Dendritic cell treated with granulocyte-macrophage colony-stimulating factor and Interleukin-4, amounts not matched to agents 40 ng/mL and 50 ng/mL, for 4 days (primary cell): ENCODE results near the gene MINDY2.
"Not testable (repeated sequence)": the region's sequence is repeated elsewhere in the genome, so short reads cannot be mapped to it uniquely, and the experiment has no call there.

Source experiments
- H3K27ac Mint-ChIP-seq: one replicate; pipeline ENCODE4 v1.8.0; 2022; ENCODE audit warnings: mild to moderate bottlenecking, mixed read lengths
- H3K27me3 Mint-ChIP-seq: one replicate; pipeline ENCODE4 v1.8.0; 2022; ENCODE audit warnings: mild to moderate bottlenecking, mixed read lengths
- H3K36me3 Mint-ChIP-seq: one replicate; pipeline ENCODE4 v1.8.0; 2022; ENCODE audit warnings: low read depth, mixed read lengths
- H3K4me1 Mint-ChIP-seq: one replicate; pipeline ENCODE4 v1.8.0; 2022; ENCODE audit warnings: low read depth, mixed read lengths
- H3K4me3 Mint-ChIP-seq: one replicate; pipeline ENCODE4 v1.8.0; 2022; ENCODE audit warnings: mild to moderate bottlenecking, moderate library complexity, mixed read lengths
- H3K9me3 Mint-ChIP-seq: one replicate; pipeline ENCODE4 v1.8.0; 2022; ENCODE audit warnings: mixed read lengths
- intact Hi-C: fragments of 100-400 bp; cut with micrococcal nuclease; formaldehyde crosslinking; loops from one replicate; pipeline ENCODE4 v1.15.0; 2022

Gene MINDY2

DNA sequence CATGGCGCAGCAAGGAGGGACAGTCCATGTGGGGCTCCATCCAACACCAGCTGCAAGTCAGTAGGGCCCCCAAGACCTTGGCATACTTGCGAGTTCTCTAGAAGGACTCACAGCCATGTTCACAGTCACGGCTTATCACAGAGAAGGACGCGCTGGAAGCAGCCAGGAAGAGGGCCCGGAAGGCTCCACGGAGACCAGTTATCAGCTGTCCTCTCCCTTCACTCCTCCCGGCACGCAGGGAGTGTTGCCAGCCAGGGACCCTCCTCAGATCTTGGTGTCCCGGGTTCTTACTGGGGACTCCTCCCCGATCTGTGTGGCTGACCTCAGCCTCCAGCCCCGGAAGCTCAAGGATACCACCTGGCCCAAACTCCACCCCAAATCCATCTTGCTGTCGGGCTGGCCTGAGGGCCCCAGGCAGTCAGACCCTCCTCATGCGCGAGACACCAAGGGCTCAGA lies 94.4 kb downstream of the MINDY2 start:
- Mint-ChIP-seq H3K36me3 (no peaks in the 10 kb centered on the region), H3K27ac (no peak overlapping the region), H3K9me3 (no peaks in the 10 kb centered on the region), H3K4me1 (peaks cover 10% of the 10 kb centered on the region), H3K4me3 (peak overlapping the region; percentile 62), H3K27me3 (peaks cover 14% of the 10 kb centered on the region)
- intact Hi-C loops = no loop called here

DNA sequence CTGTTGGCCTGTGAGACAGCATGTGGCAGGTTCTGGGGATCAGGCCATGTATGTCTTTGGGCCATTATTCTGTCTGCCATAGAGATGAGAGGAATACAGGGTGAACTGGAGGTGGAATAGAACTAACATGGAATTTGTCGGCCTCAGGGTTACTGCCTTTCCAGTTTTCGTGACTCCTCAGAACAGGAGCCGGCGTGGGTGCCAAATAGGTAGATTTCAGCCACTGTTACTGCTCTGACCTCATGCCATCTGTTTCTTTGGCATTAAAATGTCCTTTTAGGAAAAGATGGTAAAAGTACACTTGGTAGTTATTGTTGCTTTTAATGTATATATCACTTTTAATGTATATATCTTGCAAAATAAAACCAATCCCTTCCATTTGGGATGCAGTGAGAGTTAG lies 96.8 kb downstream of the MINDY2 start:
- H3K4me3 Mint-ChIP-seq = no peak overlapping the region
- H3K27ac Mint-ChIP-seq = no peak overlapping the region
- no peaks in the 10 kb centered on the region for H3K36me3 Mint-ChIP-seq
- H3K4me1 Mint-ChIP-seq = peaks cover 10% of the 10 kb centered on the region
- H3K9me3 Mint-ChIP-seq = no peaks in the 10 kb centered on the region
- intact Hi-C loops = no loop called here
- H3K27me3 Mint-ChIP-seq = peaks cover 14% of the 10 kb centered on the region

DNA sequence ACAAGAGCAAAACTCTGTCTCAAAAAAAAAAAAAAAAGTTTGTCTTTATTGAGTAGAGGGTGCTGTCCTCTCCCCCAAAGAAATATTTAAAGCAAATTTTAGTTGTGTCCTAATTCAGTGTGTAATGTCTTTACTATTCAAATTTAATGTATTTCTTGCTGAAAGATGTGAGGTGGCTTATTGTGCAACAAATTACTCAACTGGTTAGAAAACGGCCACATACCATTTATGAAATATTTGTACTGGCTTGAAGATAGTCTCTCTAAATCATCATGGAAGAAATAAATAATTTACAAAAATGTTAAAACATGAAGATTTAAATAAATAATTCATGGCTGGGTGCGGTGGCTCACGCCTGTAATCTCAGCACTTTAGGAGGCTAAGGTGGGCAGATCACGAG lies 99.3 kb downstream of the MINDY2 start:
- no peak overlapping the region for H3K4me3 Mint-ChIP-seq

DNA sequence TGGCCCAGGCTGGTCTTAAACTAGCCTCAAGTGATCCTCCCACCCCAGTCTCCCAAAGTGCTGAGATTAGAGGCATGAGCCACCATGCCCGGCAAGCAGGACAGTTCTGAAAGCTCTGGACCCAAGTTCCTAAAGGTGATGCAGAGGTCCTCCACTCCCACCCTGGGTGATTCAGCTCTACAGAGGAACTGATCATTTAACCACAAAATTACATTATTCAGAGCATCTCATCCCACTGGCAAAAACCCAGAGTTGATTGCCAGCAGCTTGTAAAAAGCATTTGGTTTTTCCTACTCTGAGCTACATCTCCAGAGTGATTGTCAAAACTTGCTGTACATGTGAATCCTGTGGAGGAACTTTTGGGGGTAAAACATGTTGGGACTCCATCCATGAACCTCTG lies 102.2 kb downstream of the MINDY2 start:
- Mint-ChIP-seq H3K4me3 (no peak overlapping the region), H3K9me3 (no peaks in the 10 kb centered on the region), H3K27ac (no peak overlapping the region), H3K36me3 (peaks cover 23% of the 10 kb centered on the region), H3K4me1 (peaks cover 6% of the 10 kb centered on the region), H3K27me3 (no peaks in the 10 kb centered on the region)
- intact Hi-C loops = no loop called here

More for the DNA sequence above, 99.3 kb downstream of the MINDY2 start:
- no peak overlapping the region for H3K27ac Mint-ChIP-seq
- H3K4me1 Mint-ChIP-seq = no peaks in the 10 kb centered on the region
- intact Hi-C loops = no loop called here
- no peaks in the 10 kb centered on the region for H3K36me3 Mint-ChIP-seq
- H3K27me3 Mint-ChIP-seq = peaks cover under 1% of the 10 kb centered on the region
- no peaks in the 10 kb centered on the region for H3K9me3 Mint-ChIP-seq

DNA sequence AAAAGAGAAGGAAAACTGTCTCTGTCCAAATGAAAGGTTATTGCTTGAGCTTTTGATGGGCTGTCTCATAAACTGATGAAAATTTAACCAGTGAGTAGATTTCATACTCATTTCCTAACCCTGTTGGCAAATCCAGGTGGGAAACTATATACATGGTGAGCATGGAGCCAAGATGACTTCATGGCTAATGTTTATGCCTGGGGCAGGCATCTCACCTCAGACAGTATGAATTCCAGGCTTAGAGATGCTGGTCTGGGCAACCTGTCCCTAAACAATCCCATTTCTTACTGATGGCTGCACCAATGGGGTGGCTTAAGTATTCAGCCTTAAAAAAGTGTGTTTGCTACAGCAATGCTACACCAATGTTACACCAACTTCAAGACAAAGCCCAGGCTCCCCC lies 104.2 kb downstream of the MINDY2 start:
- H3K9me3 Mint-ChIP-seq = no peaks in the 10 kb centered on the region
- intact Hi-C loops = no loop called here
- peaks cover 44% of the 10 kb centered on the region for H3K36me3 Mint-ChIP-seq
- no peaks in the 10 kb centered on the region for H3K27me3 Mint-ChIP-seq
- no peak overlapping the region for H3K4me3 Mint-ChIP-seq
- peaks cover 6% of the 10 kb centered on the region for H3K4me1 Mint-ChIP-seq
- no peak overlapping the region for H3K27ac Mint-ChIP-seq

DNA sequence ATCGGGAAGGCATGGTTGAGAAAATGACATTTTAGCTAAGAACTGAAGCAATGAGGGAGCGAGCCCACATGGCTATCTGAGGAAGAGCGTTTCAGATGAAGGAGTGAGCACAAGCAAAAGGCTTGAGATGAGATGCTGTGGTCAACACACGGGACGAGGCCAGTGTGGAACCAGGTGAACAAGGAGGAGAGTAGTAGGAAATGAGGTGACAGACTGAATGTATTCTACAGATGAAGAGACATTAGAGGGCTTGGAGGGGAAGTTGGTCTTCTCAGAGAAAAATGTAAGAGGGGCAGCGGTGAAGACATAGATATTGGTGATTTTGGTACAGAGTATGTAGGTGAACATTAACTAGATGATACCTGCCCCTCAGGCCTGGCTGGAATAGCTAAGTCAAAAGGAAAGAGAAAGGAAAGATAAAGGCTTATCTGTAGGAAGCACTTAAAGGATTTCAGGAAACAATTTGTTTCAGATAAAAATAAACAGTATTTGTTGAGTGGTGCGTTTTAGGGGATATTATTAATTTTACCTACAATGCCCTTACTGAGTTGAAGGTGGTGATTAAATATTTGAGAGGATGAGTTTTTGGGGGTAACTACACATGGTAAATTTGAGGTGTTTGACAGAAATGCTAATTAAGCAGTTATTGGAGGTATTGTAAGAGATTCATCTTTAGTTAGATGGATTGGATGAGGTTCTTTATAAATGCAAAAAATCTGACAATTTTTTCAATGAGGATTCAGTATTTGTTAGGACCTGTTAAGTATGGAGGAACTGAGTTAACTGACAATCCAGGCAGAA lies 105.4 kb downstream of the MINDY2 start:
- intact Hi-C loops = no loop called here
- H3K27ac Mint-ChIP-seq = no peak overlapping the region
- no peaks in the 10 kb centered on the region for H3K27me3 Mint-ChIP-seq
- H3K4me3 Mint-ChIP-seq = no peak overlapping the region
- peaks cover 6% of the 10 kb centered on the region for H3K4me1 Mint-ChIP-seq
- H3K9me3 Mint-ChIP-seq = no peaks in the 10 kb centered on the region
- peaks cover 56% of the 10 kb centered on the region for H3K36me3 Mint-ChIP-seq

DNA sequence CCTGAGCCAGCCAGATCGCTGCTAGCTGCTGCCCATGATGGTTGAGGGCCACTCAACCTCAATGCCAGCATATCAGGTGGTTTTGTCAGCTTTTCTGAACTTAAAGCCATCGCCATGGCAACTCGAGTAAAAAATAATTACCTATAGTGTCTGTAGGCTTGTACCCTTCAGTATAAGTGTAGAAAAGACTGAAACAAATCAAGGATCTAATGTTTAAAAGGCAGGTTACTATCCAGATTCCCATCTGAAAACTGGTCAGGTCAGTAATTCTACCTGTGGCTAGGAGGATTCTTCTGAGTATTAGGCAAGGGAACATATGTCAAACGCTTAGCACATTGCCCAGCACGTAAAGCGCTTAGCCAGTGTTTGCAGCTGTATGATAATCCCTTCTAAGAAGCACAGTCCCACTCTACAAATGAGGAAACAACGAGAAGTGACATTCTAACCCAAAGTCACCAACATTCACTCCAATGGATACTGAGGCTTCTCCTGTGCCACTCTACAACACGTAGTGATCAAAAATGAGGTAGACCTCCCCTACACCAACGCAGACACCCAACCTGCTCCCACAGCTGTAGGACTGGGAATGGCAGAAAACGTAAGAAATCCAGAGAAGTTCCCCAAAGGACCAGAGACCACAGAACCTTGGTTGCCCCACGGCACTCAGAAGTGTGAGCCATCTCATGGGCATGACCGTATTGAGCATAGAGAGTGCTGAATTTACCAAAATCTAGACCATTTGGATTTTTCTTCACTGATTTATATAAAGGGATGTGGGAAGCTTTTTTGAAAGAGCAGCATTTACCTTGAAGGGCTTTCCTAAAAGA lies 107.1 kb downstream of the MINDY2 start:
- Mint-ChIP-seq H3K4me1 (peaks cover 6% of the 10 kb centered on the region), H3K4me3 (no peak overlapping the region), H3K27me3 (no peaks in the 10 kb centered on the region), H3K27ac (no peak overlapping the region), H3K9me3 (no peaks in the 10 kb centered on the region), H3K36me3 (peaks cover 73% of the 10 kb centered on the region)
- intact Hi-C loops = no loop called here

DNA sequence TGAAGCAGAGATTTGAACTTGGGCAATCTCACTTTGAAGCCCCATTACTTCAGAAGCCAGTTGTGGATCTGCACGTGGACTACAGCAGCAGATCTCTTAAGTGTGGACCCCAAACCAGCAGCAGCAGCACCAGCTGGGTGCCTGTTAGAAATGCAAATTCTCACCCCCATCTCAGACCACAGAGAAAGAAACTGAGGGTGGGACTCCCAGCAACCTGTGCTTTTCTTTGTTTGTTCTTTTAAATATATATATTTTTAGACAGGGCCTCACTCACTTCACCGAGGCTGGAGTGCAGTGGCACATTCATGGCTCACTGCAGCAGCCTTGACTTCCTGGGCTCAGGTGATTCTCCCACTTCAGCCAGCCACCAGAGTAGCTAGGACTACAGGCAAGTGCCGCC lies 109.2 kb downstream of the MINDY2 start:
- intact Hi-C loops = no loop called here
- no peaks in the 10 kb centered on the region for H3K27me3 Mint-ChIP-seq
- peaks cover 11% of the 10 kb centered on the region for H3K4me1 Mint-ChIP-seq
- no peaks in the 10 kb centered on the region for H3K9me3 Mint-ChIP-seq
- H3K4me3 Mint-ChIP-seq = no peak overlapping the region
- no peak overlapping the region for H3K27ac Mint-ChIP-seq
- peaks cover 94% of the 10 kb centered on the region for H3K36me3 Mint-ChIP-seq

DNA sequence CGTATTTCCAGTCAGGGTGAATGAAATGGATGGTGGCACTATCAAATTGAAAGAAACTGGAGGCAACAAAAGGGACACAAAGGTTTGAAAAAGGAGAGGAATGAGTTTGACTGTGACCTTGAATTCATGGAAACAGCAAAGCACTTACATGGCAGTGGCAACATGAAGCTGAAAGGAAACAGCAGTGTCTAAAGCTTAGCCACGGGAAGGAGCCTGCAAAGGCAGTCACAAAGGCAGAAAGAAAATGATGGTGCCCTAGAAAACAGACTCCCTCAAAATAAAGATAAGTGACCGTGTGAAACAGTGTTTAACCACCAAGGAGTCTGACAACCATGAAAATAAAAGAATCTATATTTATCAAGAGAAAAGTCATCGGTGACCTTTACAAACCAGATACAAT lies 111.1 kb downstream of the MINDY2 start:
- peaks cover 5% of the 10 kb centered on the region for H3K4me1 Mint-ChIP-seq
- no peak overlapping the region for H3K27ac Mint-ChIP-seq
- no peak overlapping the region for H3K4me3 Mint-ChIP-seq
- no peaks in the 10 kb centered on the region for H3K9me3 Mint-ChIP-seq
- no peaks in the 10 kb centered on the region for H3K27me3 Mint-ChIP-seq
- intact Hi-C loops = no loop called here
- H3K36me3 Mint-ChIP-seq = peaks cover 100% of the 10 kb centered on the region

DNA sequence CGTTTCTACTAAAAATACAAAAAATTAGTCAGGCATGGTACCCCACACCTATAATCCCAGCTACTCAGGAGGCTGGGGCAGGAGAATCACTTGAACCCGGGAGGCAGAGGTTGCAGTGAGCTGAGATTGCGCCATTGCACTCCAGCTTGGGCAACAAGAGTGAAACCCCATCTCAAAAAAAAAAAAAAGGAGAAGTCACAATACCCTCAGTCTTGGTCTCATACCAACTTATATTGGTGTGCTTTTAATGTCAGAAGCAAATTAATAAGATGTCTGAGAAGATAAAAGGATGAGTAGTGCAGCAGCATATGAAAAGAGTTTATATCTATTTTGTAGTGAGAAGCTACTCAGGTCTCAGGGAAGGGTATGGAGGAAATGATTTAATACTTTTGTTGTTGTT lies 112.8 kb downstream of the MINDY2 start:
- H3K4me1 Mint-ChIP-seq, H3K27me3 Mint-ChIP-seq, H3K9me3 Mint-ChIP-seq, H3K4me3 Mint-ChIP-seq, intact Hi-C loops, H3K27ac Mint-ChIP-seq: not testable (repeated sequence)
- H3K36me3 Mint-ChIP-seq = peaks cover 100% of the 10 kb centered on the region

DNA sequence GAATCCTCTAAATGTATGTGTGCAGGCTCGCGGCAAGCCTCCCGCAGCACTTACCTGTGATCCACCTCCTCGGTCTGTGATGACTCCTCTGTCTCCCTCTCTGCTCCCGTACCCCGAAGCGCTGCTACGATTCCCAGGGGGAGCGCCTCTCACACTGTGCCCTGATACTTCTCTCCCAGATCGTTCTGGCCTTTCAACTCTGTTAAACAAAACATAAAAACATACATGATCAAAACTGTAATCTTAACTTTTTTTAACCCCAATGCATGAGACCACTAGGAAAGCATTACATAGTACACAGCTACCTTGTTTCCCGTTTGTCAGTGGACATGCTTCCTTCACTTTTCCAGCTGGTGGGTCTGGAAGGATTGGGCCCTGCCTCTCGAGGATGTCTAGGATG lies 115.8 kb downstream of the MINDY2 start:
- H3K4me3 Mint-ChIP-seq = no peak overlapping the region
- H3K27me3 Mint-ChIP-seq = no peaks in the 10 kb centered on the region
- H3K27ac Mint-ChIP-seq = no peak overlapping the region
- H3K36me3 Mint-ChIP-seq = peaks cover 96% of the 10 kb centered on the region
- H3K4me1 Mint-ChIP-seq = peaks cover 10% of the 10 kb centered on the region
- intact Hi-C loops = loop anchor here (5.0 kb wide), 1 partner anchor 660 kb away; no protein-coding TSS in a partner anchor
- H3K9me3 Mint-ChIP-seq = no peaks in the 10 kb centered on the region

DNA sequence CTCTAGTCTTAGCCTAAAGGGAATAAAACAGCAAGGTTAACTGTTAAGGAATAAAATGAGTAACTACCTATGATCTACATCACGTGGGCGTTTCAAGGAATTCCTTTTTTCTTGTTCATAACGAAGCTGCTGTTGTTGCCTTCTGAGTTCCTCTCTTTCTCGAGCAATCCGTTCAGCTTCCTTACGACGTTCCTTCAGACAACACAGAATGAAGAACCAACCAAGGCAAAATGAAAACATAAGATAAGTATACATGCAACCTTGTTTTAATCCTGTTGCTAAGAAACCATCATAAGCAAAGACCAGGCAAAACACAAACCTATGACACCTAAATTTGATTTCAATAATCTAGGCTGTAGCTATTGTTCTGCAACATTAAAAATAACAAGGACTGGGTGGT lies 118.3 kb downstream of the MINDY2 start:
- Mint-ChIP-seq H3K36me3 (peaks cover 96% of the 10 kb centered on the region), H3K4me3 (no peak overlapping the region), H3K9me3 (no peaks in the 10 kb centered on the region), H3K4me1 (peaks cover 10% of the 10 kb centered on the region), H3K27ac (no peak overlapping the region), H3K27me3 (no peaks in the 10 kb centered on the region)
- intact Hi-C loops = loop anchor here (5.0 kb wide), 1 partner anchor 662 kb away; no protein-coding TSS in a partner anchor

DNA sequence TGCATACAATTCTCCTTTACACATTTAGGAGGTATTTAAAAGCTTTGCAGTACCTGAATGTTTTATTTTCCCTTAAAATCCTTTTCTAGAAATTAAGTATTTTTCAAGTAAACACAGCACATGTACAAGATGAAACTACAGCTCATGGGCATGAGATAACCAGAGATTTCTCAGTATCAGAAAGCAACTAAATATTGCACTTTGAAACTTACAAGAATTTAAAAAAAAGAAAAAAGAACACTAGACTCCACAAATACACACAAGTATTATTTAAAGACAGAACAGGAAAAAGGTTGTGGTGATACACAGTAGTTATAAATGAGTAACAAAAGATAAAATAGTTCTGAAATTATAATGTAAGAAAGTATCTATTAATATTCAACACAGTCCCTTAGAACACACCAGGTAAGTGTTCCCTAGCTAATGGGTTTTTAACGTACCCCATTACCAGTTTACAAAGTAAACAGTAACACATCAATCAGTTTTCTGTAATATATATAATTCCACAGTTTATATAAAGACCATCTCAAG lies 127.1 kb downstream of the MINDY2 start:
- H3K4me3 Mint-ChIP-seq = no peak overlapping the region
- H3K36me3 Mint-ChIP-seq = peaks cover 89% of the 10 kb centered on the region

DNA sequence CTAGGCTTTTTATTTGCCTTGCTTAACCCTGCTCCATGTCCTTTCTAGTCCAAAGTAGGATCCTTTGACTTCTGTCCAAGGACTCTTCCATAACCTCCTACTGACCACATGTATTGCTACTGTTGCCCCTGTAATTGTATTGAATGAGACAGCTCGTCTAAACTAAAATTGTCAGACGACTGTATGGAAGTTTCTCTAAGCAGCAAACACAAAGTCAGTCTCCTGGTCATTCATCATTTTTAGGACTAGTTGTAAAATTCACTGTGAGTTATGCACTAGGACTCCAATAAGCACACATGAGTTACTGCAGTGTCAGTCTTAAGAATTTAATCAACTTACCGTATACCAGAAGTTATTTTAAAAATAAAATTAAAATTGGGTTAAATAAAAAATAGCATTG lies 129.5 kb downstream of the MINDY2 start:
- Mint-ChIP-seq H3K4me3 (no peak overlapping the region), H3K36me3 (peaks cover 83% of the 10 kb centered on the region), H3K27ac (no peak overlapping the region), H3K9me3 (no peaks in the 10 kb centered on the region), H3K4me1 (no peaks in the 10 kb centered on the region), H3K27me3 (no peaks in the 10 kb centered on the region)
- intact Hi-C loops = no loop called here

More for the DNA sequence above, 127.1 kb downstream of the MINDY2 start:
- Mint-ChIP-seq H3K27ac (no peak overlapping the region), H3K9me3 (no peaks in the 10 kb centered on the region), H3K27me3 (no peaks in the 10 kb centered on the region), H3K4me1 (no peaks in the 10 kb centered on the region)
- intact Hi-C loops = loop anchor here (10.0 kb wide), 1 partner anchor 177 kb away; no protein-coding TSS in a partner anchor
